HepG2 (cell line): ENCODE data around the gene OR6C2. TPM values are rescaled to one million over a fixed set of nuclear protein-coding genes. Genes with fewer than 3 reads are reported as not detected.
"Not testable (repeated sequence)": the region's sequence is repeated elsewhere in the genome, so short reads cannot be mapped to it uniquely, and the experiment has no call there.

Source experiments
- ATAC-seq: fragments of 200-7000 bp; cut with Tn5 transposase; 3 replicates; pipeline ENCODE4 v1.9.1; 2020; ENCODE audit warnings: mild to moderate bottlenecking, moderate library complexity
- BruUV-seq: library from RNA; stranded (reverse); fragments of 400-500 nt; replicated peaks from 2 replicates; lab custom pipeline; 2021; lab: Mats Ljungman, UMichigan
- CTCF ChIA-PET: fragments of 300-600 bp; formaldehyde crosslinking; extraction: SDS; loops from one replicate; lab custom pipeline; 2021; ENCODE audit warnings: low total read pairs, inconsistent platforms, low intra/inter-chr PET ratio; lab: Yijun Ruan, JAX
- POLR2A ChIA-PET: fragments of 350-600 bp; sonication (Branson Sonifier 250); formaldehyde crosslinking; loops from one replicate; lab custom pipeline; 2020; ENCODE audit warnings: antibody characterized with exemption, inconsistent platforms; lab: Yijun Ruan, JAX
- DNase-seq: peaks from one replicate; pipeline ENCODE4 v3.0.0-alpha.2; 2015; ENCODE audit warnings: low spot score
- FAIRE-seq: peaks from 3 replicates; lab custom pipeline; 2011; peaks lifted over from hg19 to GRCh38; lab: Jason Lieb, UNC
- H2AFZ ChIP-seq: one replicate; pipeline ENCODE4 v1.6.1; 2011; ENCODE audit warnings: low read length, inconsistent platforms
- H3K27ac ChIP-seq: fragments of 300-600 bp; 3 replicates; pipeline ENCODE4 v1.8.0; 2011; ENCODE audit warnings: mixed run types, mild to moderate bottlenecking, mixed read lengths, low read length, inconsistent platforms; ENCODE audit not compliant: insufficient read depth; ENCODE audit errors: extremely low read length
- H3K27me3 ChIP-seq, 2 experiments: fragments of 200-600 bp in 1 of 2; 2 replicates in 1 of 2; 3 replicates in 1 of 2; pipeline versions ENCODE4 v1.6.0 to v1.8.0; 2011; ENCODE audit warnings: low read length in 2 of 2, mild to moderate bottlenecking in 2 of 2, moderate library complexity in 2 of 2, inconsistent platforms in 1 of 2; ENCODE audit not compliant: insufficient read depth in 2 of 2, control insufficient read depth in 1 of 2
- H3K36me3 ChIP-seq, 2 experiments: fragments of 200-600 bp in 1 of 2; replicated peaks in 1 of 2; 2 replicates in 1 of 2; 3 replicates in 1 of 2; pipeline versions ENCODE4 v1.5.1 to v1.8.0; 2011; ENCODE audit warnings: low read length in 2 of 2, inconsistent platforms in 1 of 2; ENCODE audit not compliant: insufficient read depth in 2 of 2, control insufficient read depth in 1 of 2
- H3K4me1 ChIP-seq: 2 replicates; pipeline ENCODE4 v1.5.1; 2012; ENCODE audit warnings: low read length, inconsistent platforms; ENCODE audit not compliant: insufficient read depth
- H3K4me2 ChIP-seq: 2 replicates; pipeline ENCODE4 v1.6.0; 2011; ENCODE audit warnings: low read depth, low read length, inconsistent platforms
- H3K4me3 ChIP-seq, 3 experiments: fragments of 200-600 bp in 1 of 3; sonication (generic), shearing (Covaris generic) in 1 of 3; replicated peaks in 1 of 3; 2 replicates each; pipeline ENCODE4 v1.5.1; 2011 to 2016; ENCODE audit warnings: low read length in 3 of 3, inconsistent platforms in 2 of 3, low read depth in 2 of 3, mild to moderate bottlenecking in 2 of 3, control low read depth in 1 of 3, mixed read lengths in 1 of 3; ENCODE audit not compliant: insufficient read depth in 1 of 3
- H3K79me2 ChIP-seq: one replicate; pipeline ENCODE4 v1.6.1; 2011; ENCODE audit warnings: low read length, inconsistent platforms; ENCODE audit not compliant: insufficient read depth
- H3K9ac ChIP-seq: 2 replicates; pipeline ENCODE4 v1.6.0; 2011; ENCODE audit warnings: mild to moderate bottlenecking, low read depth, low read length, inconsistent platforms; ENCODE audit not compliant: insufficient read depth
- H3K9me3 ChIP-seq: 2 replicates; pipeline ENCODE4 v1.5.1; 2012; ENCODE audit warnings: mild to moderate bottlenecking, low read length
- H4K20me1 ChIP-seq: 2 replicates; pipeline ENCODE4 v1.6.0; 2011; ENCODE audit warnings: inconsistent platforms, mild to moderate bottlenecking, low read length, moderate library complexity; ENCODE audit not compliant: insufficient read depth
- GATA4 ChIP-seq: sonication (generic); IDR thresholded peaks from 2 replicates; pipeline ENCODE4 v1.6.1; 2016; ENCODE audit warnings: antibody characterized with exemption, low read depth, borderline replicate concordance
- KLF9 ChIP-seq: IDR thresholded peaks from 2 replicates; pipeline ENCODE4 v1.6.1; 2016; ENCODE audit warnings: low read depth
- SNAPC5 ChIP-seq: sonication (generic); formaldehyde crosslinking; IDR thresholded peaks from 2 replicates; pipeline ENCODE4 v1.8.1; 2023; ENCODE audit warnings: mild to moderate bottlenecking, missing genetic modification reagents, borderline replicate concordance
- ZFYVE20 ChIP-seq: sonication (generic); formaldehyde crosslinking; IDR thresholded peaks from 2 replicates; pipeline ENCODE4 v1.8.0; 2023; ENCODE audit warnings: low read depth, mild to moderate bottlenecking, moderate library complexity, missing genetic modification reagents, borderline replicate concordance
- ZNF256 ChIP-seq: sonication (generic); formaldehyde crosslinking; conservative IDR thresholded peaks from 2 replicates; pipeline ENCODE4 v1.4.0; 2020; ENCODE audit warnings: missing genetic modification reagents
- ZNF44 ChIP-seq: sonication (generic); formaldehyde crosslinking; IDR thresholded peaks from 2 replicates; pipeline ENCODE4 v1.5.1; 2020; ENCODE audit warnings: mild to moderate bottlenecking, missing genetic modification reagents
- ZNF547 ChIP-seq: sonication (generic); formaldehyde crosslinking; IDR thresholded peaks from 2 replicates; pipeline ENCODE4 v1.5.1; 2020; ENCODE audit warnings: mild to moderate bottlenecking, missing genetic modification reagents
- ZNF558 ChIP-seq: sonication (generic); formaldehyde crosslinking; IDR thresholded peaks from 2 replicates; pipeline ENCODE4 v1.9.0; 2022; ENCODE audit warnings: mild to moderate bottlenecking, missing genetic modification reagents, borderline replicate concordance
- ZSCAN9 ChIP-seq: IDR thresholded peaks from 2 replicates; pipeline ENCODE4 v1.6.1; 2016; ENCODE audit warnings: borderline replicate concordance
- WGBS: methylation state at CpG from one replicate; pipeline ENCODE4 v1.1.6; 2017; ENCODE audit warnings: low lambda C conversion rate; 5-methylcytosine and 5-hydroxymethylcytosine counted together
- in situ Hi-C: cut with HindIII; loops from 2 replicates; pipeline ENCODE4 v1.10.0; 2017; ENCODE audit warnings: low pct_unique_long_range_greater_than_20kb; ENCODE audit not compliant: extremely low pct_ligation_motif_present
- intact Hi-C: fragments of 100-400 bp; cut with micrococcal nuclease; formaldehyde crosslinking; loops from one replicate; pipeline ENCODE4 v1.10.0; 2022; ENCODE audit not compliant: unreplicated experiment
- polyA plus RNA-seq, 8 experiments: library from polyadenylated mRNA; depleted of rRNA in 3 of 8; stranded (reverse) in 7 of 8; unstranded in 1 of 8; fragments of >200 nt; fragmentation: Illumina TruSeq in 4 of 8; extraction: Trizol in 4 of 8; gene quantifications; 2 replicates each; pipeline versions ENCODE4 v1.2.1 to v1.2.3, GENCODE V29; 2011 to 2016; ENCODE audit warnings: low read depth in 4 of 8, missing spikeins in 1 of 8, mixed read lengths in 1 of 8; ENCODE audit not compliant: insufficient read depth in 1 of 8
- total RNA-seq, 5 experiments: library from RNA; depleted of rRNA; stranded (reverse); fragments of >200 nt; fragmentation: Illumina TruSeq; extraction: Trizol; gene quantifications; 2 replicates each; pipeline ENCODE4 v1.2.3, GENCODE V29; 2016; ENCODE audit warnings: low read depth in 1 of 5
- TF ChIP-seq, protein P1 (sequence below): sonication (generic); formaldehyde crosslinking; IDR thresholded peaks from 2 replicates; pipeline ENCODE4 v1.8.0; 2022; ENCODE audit warnings: missing genetic modification reagents, mild to moderate bottlenecking, inconsistent platforms, borderline replicate concordance
- TF ChIP-seq, protein P2 (sequence below): sonication (generic); formaldehyde crosslinking; IDR thresholded peaks from 2 replicates; pipeline ENCODE4 v1.4.0; 2020; ENCODE audit warnings: mild to moderate bottlenecking, missing genetic modification reagents

OR6C2 gene
- total and polyA plus RNA-seq, 2 of the 13 experiments (the other 11 are each of a cell fraction or from before 2014, with no cell fraction given) = not detected

- ChIA-PET CTCF (no interaction called here), POLR2A (no interaction called here)
- no peak overlapping the region for H3K4me3 ChIP-seq
- intact Hi-C loops = no loop called here
- H3K9me3 ChIP-seq = no peaks in the 10 kb centered on the region
- H3K4me1 ChIP-seq = no peaks in the 10 kb centered on the region
- H3K27me3 ChIP-seq = no peaks in the 10 kb centered on the region; a peak in 1 of 5 replicates
- no peak overlapping the region for H2AFZ ChIP-seq
- FAIRE-seq (no peak), ATAC-seq (no peak), DNase-seq (no peak)
- no peaks in the 10 kb centered on the region for H3K79me2 ChIP-seq
- H3K4me2 ChIP-seq = no peak overlapping the region
- in situ Hi-C loops = no loop called here
- no TSS peak for BruUV-seq
- no peaks in the 10 kb centered on the region for H4K20me1 ChIP-seq
- no peak overlapping the region for H3K9ac ChIP-seq
- no peak overlapping the region for H3K27ac ChIP-seq
- H3K36me3 ChIP-seq = no peaks in the 10 kb centered on the region
- 0% methylated on average over 1 of the region's 1 CpG for WGBS
- TF ChIP-seq GATA4 (no peak), SNAPC5 (no peak), ZNF44 (CRISPR knock-in tag) (no peak), ZNF547 (CRISPR knock-in tag) (no peak), ZSCAN9 (CRISPR knock-in tag) (no peak), ZNF256 (CRISPR knock-in tag) (no peak), ZFYVE20 (CRISPR knock-in tag) (no peak), ZNF558 (no peak), KLF9 (CRISPR knock-in tag) (no peak)
- TF ChIP-seq, protein P1, sequence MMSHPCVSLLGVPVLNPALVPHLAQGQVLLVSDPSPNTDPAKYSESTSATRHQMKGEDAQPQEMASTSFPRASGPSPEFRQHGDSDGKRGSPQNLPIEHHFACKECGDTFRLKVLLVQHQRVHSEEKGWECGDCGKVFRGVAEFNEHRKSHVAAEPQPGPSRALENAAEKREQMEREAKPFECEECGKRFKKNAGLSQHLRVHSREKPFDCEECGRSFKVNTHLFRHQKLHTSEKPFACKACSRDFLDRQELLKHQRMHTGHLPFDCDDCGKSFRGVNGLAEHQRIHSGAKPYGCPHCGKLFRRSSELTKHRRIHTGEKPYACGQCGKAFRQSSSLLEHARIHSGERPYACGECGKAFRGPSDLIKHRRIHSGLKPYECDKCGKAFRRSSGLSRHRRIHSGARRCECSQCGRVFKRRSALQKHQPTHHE (CRISPR knock-in tag) = no peak
- TF ChIP-seq, protein P2, sequence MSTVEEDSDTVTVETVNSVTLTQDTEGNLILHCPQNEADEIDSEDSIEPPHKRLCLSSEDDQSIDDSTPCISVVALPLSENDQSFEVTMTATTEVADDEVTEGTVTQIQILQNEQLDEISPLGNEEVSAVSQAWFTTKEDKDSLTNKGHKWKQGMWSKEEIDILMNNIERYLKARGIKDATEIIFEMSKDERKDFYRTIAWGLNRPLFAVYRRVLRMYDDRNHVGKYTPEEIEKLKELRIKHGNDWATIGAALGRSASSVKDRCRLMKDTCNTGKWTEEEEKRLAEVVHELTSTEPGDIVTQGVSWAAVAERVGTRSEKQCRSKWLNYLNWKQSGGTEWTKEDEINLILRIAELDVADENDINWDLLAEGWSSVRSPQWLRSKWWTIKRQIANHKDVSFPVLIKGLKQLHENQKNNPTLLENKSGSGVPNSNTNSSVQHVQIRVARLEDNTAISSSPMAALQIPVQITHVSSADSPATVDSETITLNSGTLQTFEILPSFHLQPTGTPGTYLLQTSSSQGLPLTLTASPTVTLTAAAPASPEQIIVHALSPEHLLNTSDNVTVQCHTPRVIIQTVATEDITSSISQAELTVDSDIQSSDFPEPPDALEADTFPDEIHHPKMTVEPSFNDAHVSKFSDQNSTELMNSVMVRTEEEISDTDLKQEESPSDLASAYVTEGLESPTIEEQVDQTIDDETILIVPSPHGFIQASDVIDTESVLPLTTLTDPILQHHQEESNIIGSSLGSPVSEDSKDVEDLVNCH (CRISPR knock-in tag) = no peak
Observed at GRCh38 chr12:55472264-55472663, 28.4 kb downstream of the OR6C2 start.

- H3K4me1 ChIP-seq = peaks cover 13% of the 10 kb centered on the region
- H3K4me3 ChIP-seq, H3K4me2 ChIP-seq, DNase-seq, POLR2A ChIA-PET, H3K27ac ChIP-seq, intact Hi-C loops, H2AFZ ChIP-seq, BruUV-seq, FAIRE-seq, in situ Hi-C loops, ATAC-seq, H3K36me3 ChIP-seq, H3K79me2 ChIP-seq, H3K9me3 ChIP-seq, H3K9ac ChIP-seq, H3K27me3 ChIP-seq, H4K20me1 ChIP-seq, CTCF ChIA-PET: not testable (repeated sequence)
- 96% methylated on average over 11 of the region's 29 CpGs for WGBS
Observed at GRCh38 chr12:55479136-55479535, 35.3 kb downstream of the OR6C2 start.
